ENCODE measurements around the gene NAALADL2.

The NAALADL2 gene

GRCh38 chr3:175410251-175410650 is 551.1 kb downstream of the NAALADL2 start:
- no peaks in the 10 kb centered on the region for H3K4me1 ChIP-seq
- no peaks in the 10 kb centered on the region for H3K9me3 ChIP-seq
- no peaks in the 10 kb centered on the region for H3K27me3 ChIP-seq
- H3K36me3 ChIP-seq, result no peaks in the 10 kb centered on the region
- no peak for TF ChIP-seq CTCF (IDR thresholded peaks at IDR 0.05; ENCODE audit: low read depth, low read length)
- H3K4me3 ChIP-seq (ENCODE audit: low read depth, low read length), result no peak overlapping the region
- no peak for DNase-seq

- DNase-seq, result no peak
- no peak for TF ChIP-seq CTCF (IDR thresholded peaks at IDR 0.05; ENCODE audit: low read depth, low read length)
- H3K36me3 ChIP-seq, result no peaks in the 10 kb centered on the region
These were observed 552.3 kb downstream of the NAALADL2 start for GRCh38 chr3:175411405-175411804.

GRCh38 chr3:175411946-175412345 is 552.8 kb downstream of the NAALADL2 start:
- no peak for TF ChIP-seq CTCF (IDR thresholded peaks at IDR 0.05; ENCODE audit: low read depth, low read length)
- Histone ChIP-seq H3K4me3 (ENCODE audit: low read depth, low read length) (no peak overlapping the region), H3K36me3 (no peaks in the 10 kb centered on the region), H3K4me1 (no peaks in the 10 kb centered on the region), H3K9me3 (no peaks in the 10 kb centered on the region), H3K27me3 (no peaks in the 10 kb centered on the region)
- no peak for DNase-seq

More at GRCh38 chr3:175411405-175411804, 552.3 kb downstream of the NAALADL2 start:
- Histone ChIP-seq H3K4me3 (ENCODE audit: low read depth, low read length) (no peak overlapping the region), H3K4me1 (no peaks in the 10 kb centered on the region), H3K27me3 (no peaks in the 10 kb centered on the region), H3K9me3 (no peaks in the 10 kb centered on the region)

GRCh38 chr3:175413926-175414325 is 554.8 kb downstream of the NAALADL2 start:
- H3K9me3 ChIP-seq, result no peaks in the 10 kb centered on the region
- DNase-seq, result no peak

GRCh38 chr3:175416600-175416999 is 557.5 kb downstream of the NAALADL2 start:
- Histone ChIP-seq H3K9me3 (no peaks in the 10 kb centered on the region), H3K4me1 (no peaks in the 10 kb centered on the region), H3K36me3 (no peaks in the 10 kb centered on the region), H3K27me3 (no peaks in the 10 kb centered on the region), H3K4me3 (ENCODE audit: low read depth, low read length) (no peak overlapping the region)
- DNase-seq, result no peak
- no peak for TF ChIP-seq CTCF (IDR thresholded peaks at IDR 0.05; ENCODE audit: low read depth, low read length)

More at GRCh38 chr3:175413926-175414325, 554.8 kb downstream of the NAALADL2 start:
- H3K4me1 ChIP-seq, result no peaks in the 10 kb centered on the region
- TF ChIP-seq CTCF (IDR thresholded peaks at IDR 0.05; ENCODE audit: low read depth, low read length), result no peak
- no peaks in the 10 kb centered on the region for H3K36me3 ChIP-seq
- no peaks in the 10 kb centered on the region for H3K27me3 ChIP-seq
- no peak overlapping the region for H3K4me3 ChIP-seq (ENCODE audit: low read depth, low read length)

GRCh38 chr3:175417426-175417825 is 558.3 kb downstream of the NAALADL2 start:
- no peak for TF ChIP-seq CTCF (IDR thresholded peaks at IDR 0.05; ENCODE audit: low read depth, low read length)
- no peak for DNase-seq

More at GRCh38 chr3:175417426-175417825, 558.3 kb downstream of the NAALADL2 start:
- Histone ChIP-seq H3K4me3 (ENCODE audit: low read depth, low read length) (no peak overlapping the region), H3K36me3 (no peaks in the 10 kb centered on the region), H3K27me3 (no peaks in the 10 kb centered on the region), H3K9me3 (no peaks in the 10 kb centered on the region), H3K4me1 (no peaks in the 10 kb centered on the region)
